Fibroblast of lung (primary cell): Measurements from ENCODE around the gene CLDN4.
"Not testable (repeated sequence)": the region's sequence is repeated elsewhere in the genome, so short reads cannot be mapped to it uniquely, and the experiment has no call there.

Experiments used
- CTCF ChIP-seq, 2 donors: IDR thresholded peaks in 1 of 2; conservative IDR thresholded peaks in 1 of 2; 1 replicate in 1 of 2; 2 replicates in 1 of 2; pipeline ENCODE4 v1.5.1; 2011 to 2012; ENCODE audit warnings: low read length in 2 of 2, control low read depth in 1 of 2, inconsistent platforms in 1 of 2, low read depth in 1 of 2, mild to moderate bottlenecking in 1 of 2
- EZH2 ChIP-seq: IDR thresholded peaks from 2 replicates; pipeline ENCODE4 v1.5.1; 2012; ENCODE audit warnings: low read length, control low read depth, mild to moderate bottlenecking; ENCODE audit errors: missing control alignments

- not testable (repeated sequence) for TF ChIP-seq CTCF (conservative IDR thresholded peaks at IDR 0.05 in 1 of 2, IDR thresholded peaks at IDR 0.05 in 1 of 2; ENCODE audit: low read depth in 1 of 2, low read length in 2 of 2); EZH2
Measured at GRCh38 chr7:73796656-73797055, 34.1 kb upstream of the CLDN4 start.
